Mononuclear cell (primary cell): ENCODE data around the gene ZFP30. TPM values are rescaled to one million over a fixed set of nuclear protein-coding genes. Genes with fewer than 3 reads are reported as not detected.
"Not testable (repeated sequence)": the region's sequence is repeated elsewhere in the genome, so short reads cannot be mapped to it uniquely, and the experiment has no call there.

ENCODE experiments used
- H3K27me3 ChIP-seq: 2 replicates; pipeline ENCODE4 v1.6.0; 2011; ENCODE audit warnings: low read length, control low read depth; ENCODE audit not compliant: insufficient read depth
- H3K4me1 ChIP-seq: 2 replicates; pipeline ENCODE4 v1.5.1; 2011; ENCODE audit warnings: mild to moderate bottlenecking, low read length, control low read depth; ENCODE audit not compliant: insufficient read depth
- H3K4me3 ChIP-seq: 2 replicates; pipeline ENCODE4 v1.5.1; 2011; ENCODE audit warnings: mild to moderate bottlenecking, low read length, moderate library complexity
- H3K9me3 ChIP-seq: 2 replicates; pipeline ENCODE4 v1.5.1; 2011; ENCODE audit warnings: low read depth, mild to moderate bottlenecking, control low read depth, low read length
- total RNA-seq: library from RNA; depleted of rRNA; stranded (reverse); fragments of >200 nt; gene quantifications from one replicate; pipeline ENCODE4 v1.2.3, GENCODE V29; 2012

ZFP30 gene
- 6.6 TPM for total RNA-seq

DNA sequence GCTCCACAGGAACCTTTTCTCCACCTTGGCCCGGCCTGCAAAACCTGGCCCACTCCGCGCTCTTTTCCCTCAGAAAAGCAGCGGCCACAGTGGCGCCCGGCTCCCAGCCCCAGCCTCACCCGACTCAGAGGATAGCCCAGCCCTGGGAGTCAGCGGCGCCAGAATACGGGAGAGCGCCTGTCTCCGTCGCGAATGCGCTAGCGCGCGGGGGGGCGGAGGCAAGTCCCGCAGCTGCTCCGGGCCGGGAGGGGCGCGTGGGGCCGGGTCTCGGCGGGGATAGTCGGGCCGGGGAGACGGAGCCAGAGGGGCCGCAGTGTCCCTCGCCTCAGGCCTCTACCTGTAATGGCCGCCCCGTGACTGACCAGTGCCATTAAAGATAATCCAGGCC is at the start of gene ZFP30:
Gene ZFP30, minus strand, starts transcription at position 165 of the 388 bp plus-strand sequence. CDS start 7,643 bp downstream, outside the sequence.
- H3K4me1 ChIP-seq, result peaks cover 19% of the 10 kb centered on the region

GRCh38 chr19:37699057-37699456 is 43.8 kb upstream of the ZFP30 start:
- no peak overlapping the region for H3K4me3 ChIP-seq
- H3K4me1 ChIP-seq, result no peaks in the 10 kb centered on the region
- no peaks in the 10 kb centered on the region for H3K27me3 ChIP-seq
- peaks cover 36% of the 10 kb centered on the region for H3K9me3 ChIP-seq

More for the DNA sequence above, at the start of gene ZFP30:
- Histone ChIP-seq H3K4me3 (peak within 1 kb of the TSS; percentile 59), H3K9me3 (no peaks in the 10 kb centered on the region), H3K27me3 (no peaks in the 10 kb centered on the region)

DNA sequence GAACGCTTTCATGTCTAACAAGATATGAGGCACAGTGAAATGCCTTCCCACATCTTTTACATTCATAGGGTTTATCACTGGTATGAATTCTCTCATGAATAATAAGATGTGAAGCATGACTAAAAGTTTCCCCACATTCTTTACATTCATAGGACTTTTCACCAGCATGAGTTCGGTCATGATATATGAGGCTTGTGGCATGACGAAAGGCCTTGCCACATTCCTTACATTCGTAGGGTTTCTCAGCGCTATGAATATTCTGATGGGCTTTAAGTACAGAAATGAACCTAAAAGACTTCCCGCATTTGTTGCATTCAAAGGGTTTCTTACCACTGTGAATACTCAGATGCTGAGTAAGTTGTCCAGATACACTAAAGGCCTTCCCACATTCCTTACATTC is 43.0 kb upstream of the ZFP30 start:
- no peaks in the 10 kb centered on the region for H3K27me3 ChIP-seq
- peaks cover 31% of the 10 kb centered on the region for H3K9me3 ChIP-seq
- no peaks in the 10 kb centered on the region for H3K4me1 ChIP-seq
- no peak overlapping the region for H3K4me3 ChIP-seq

DNA sequence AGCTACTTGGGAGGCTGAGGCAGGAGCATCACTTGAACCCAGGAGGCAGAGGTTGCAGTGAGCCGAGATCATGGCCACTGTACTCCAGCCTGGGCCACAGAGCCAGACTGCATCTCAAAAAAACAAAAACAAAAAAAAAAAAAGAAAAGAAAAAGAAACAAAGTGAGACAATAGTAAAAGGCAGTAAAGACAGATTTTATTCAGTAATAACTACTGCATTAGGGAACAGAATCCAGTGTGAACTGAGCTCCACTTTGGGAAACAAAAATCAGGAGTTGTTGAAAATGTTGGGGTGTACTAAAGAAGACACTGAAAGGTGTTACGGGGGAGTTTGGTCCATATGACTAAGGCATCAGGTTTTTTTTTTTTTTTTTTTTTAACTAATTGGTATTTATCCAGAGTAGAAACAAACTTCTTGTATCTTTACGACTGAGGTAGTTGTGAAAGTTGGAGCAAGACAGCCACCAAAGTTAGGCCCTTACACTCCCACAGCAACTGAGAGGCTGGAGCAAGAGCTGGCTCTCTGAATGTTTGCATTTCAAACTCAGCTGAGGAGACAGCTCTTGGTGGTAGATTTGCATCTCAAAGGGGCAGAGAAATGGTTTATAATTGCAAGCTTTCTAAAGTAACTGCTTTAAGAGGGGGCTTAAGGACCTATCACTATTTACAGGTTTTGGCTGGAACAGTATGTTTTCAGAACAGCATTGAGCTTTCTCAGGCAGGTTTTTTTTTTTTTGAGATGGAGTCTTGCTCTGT is 40.1 kb upstream of the ZFP30 start:
- peaks cover 5% of the 10 kb centered on the region for H3K4me1 ChIP-seq
- peaks cover 28% of the 10 kb centered on the region for H3K9me3 ChIP-seq
- H3K4me3 ChIP-seq, result no peak overlapping the region
- H3K27me3 ChIP-seq, result no peaks in the 10 kb centered on the region

DNA sequence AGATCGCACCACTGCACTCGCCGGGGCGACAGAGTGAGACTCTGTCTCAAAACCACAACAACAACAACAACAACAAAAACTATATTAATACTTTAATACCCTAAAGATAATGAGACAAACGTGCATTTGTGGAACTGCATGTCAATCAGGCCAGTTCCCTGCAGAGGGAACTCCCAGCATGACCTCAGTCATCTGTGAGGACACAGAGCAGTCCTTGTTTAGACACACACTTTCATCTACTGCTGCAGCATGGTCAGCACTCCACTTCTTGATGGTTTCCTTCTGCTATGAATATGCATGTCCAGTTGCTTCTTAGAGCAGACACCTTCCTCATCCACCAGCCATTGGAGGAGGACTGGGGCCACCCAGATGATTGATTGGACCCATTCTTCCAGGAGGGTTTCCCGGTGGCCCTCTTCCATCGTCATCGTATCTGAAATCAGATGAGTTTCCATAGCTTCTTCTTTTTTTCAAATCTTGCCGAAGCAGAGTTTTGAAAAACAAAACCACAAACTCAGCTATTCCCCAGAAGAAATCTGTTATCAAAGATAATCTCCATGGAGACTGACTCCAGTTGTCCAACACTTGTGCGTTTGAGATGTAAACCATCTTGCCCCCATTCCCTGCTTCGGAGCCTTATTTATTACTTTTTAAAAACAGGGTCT is 37.8 kb upstream of the ZFP30 start:
- H3K27me3 ChIP-seq, result no peaks in the 10 kb centered on the region
- no peak overlapping the region for H3K4me3 ChIP-seq
- H3K4me1 ChIP-seq, result peaks cover 5% of the 10 kb centered on the region
- peaks cover 6% of the 10 kb centered on the region for H3K9me3 ChIP-seq

GRCh38 chr19:37691881-37692504 is 36.7 kb upstream of the ZFP30 start:
- no peaks in the 10 kb centered on the region for H3K9me3 ChIP-seq
- H3K4me1 ChIP-seq, result peaks cover 5% of the 10 kb centered on the region
- H3K27me3 ChIP-seq, result no peaks in the 10 kb centered on the region
- peak overlapping the region; percentile 54 for H3K4me3 ChIP-seq

DNA sequence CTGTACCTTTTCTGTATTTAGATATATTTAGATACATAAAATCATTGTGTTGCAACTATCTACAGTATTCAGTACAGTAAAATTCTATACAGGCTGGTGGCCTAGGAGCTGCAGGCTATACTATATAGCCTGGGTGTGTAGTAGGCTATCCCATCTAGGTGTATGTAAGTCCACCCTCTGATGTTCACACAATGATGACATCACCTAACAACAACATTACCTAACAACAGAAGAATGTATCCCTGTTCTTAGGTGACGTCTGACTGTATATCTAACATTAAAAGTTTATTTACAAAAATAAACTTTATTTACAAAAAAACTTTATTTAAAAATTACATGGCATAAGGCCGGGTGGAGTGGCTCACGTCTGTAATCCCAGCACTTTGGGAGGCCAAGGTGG is 28.3 kb upstream of the ZFP30 start:
- H3K4me1 ChIP-seq, result no peaks in the 10 kb centered on the region
- H3K27me3 ChIP-seq, result no peaks in the 10 kb centered on the region
- no peak overlapping the region for H3K4me3 ChIP-seq
- H3K9me3 ChIP-seq, result peaks cover 9% of the 10 kb centered on the region

DNA sequence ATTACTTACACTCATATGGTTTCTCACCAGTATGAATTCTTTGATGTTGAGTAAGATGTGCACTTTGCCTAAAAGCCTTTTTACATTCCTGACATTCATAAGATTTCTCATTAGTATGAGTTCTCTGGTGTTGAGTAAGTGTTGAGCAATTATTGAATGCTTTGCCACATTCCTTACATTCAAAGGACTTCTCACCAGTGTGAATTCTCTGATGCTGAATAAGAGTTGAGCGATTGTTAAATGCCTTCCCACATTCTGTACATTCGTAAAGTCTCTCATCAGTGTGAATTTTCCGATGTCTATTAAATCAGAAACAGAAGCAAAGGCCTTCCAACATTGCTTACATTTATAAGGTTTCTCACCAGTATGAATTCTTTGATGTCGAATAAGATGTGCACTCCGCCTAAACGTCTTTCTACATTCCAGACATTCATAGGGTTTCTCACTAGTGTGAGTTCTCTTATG is 14.2 kb upstream of the ZFP30 start:
- H3K9me3 ChIP-seq, result peaks cover 52% of the 10 kb centered on the region
- no peak overlapping the region for H3K4me3 ChIP-seq
- H3K27me3 ChIP-seq, result no peaks in the 10 kb centered on the region
- H3K4me1 ChIP-seq, result no peaks in the 10 kb centered on the region

DNA sequence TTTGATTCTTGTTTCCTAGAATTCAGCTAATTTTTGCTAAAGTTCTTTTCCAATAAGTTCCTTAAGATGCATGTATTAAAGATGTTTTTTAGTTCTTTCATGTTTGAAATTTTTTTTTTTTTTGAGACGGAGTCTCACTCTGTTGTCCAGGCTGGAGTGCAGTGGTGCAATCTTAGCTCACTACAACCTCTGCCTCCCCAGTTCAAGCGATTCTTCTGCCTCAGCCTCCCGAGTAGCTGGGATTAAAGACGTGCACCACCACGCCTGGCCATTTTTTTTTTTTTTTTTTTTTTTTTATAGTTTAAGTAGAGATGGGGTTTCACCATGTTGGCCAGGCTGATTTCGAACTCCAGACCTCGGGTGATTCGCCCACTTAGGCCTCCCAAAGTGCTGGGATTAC is 1.9 kb upstream of the ZFP30 start:
- H3K9me3 ChIP-seq, H3K27me3 ChIP-seq, H3K4me3 ChIP-seq: not testable (repeated sequence)
- peaks cover 19% of the 10 kb centered on the region for H3K4me1 ChIP-seq

DNA sequence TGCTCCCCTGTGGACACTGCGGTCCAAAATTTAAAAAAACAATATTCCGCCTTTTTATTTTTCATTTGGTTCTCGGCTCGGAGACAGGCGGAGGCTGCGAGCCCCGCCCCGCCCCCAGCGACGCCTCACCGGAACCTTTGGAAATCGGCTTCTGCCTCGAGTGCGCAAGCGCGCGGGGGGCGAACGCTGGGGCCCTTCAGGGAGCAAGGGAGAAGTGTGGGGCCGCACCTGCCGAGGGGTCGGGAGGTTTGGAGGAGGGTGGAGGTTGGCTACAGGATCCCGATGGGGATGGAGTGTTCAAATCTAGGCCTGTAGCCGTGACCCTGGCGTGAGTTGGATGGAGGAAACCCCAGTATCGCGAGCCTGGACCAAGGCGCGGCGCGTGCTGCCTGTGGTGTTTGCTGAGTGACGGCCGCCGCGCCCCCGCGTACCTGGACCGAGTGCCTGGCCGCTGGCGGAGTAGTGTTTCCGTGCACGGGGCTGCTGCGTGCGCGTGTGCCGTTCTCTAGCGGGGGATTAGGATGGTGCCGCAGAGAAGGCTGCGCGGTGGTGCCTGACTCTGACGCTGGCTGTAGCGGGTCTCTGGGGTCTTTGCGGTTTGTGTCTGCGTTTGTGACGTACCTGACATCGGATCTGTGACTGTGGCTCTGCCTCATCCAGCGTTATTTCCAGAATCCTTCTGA is 565 bp upstream of the ZFP30 start:
- H3K4me1 ChIP-seq, result peaks cover 19% of the 10 kb centered on the region
- H3K9me3 ChIP-seq, result no peaks in the 10 kb centered on the region
- peak overlapping the region; percentile 59 for H3K4me3 ChIP-seq
- no peaks in the 10 kb centered on the region for H3K27me3 ChIP-seq

DNA sequence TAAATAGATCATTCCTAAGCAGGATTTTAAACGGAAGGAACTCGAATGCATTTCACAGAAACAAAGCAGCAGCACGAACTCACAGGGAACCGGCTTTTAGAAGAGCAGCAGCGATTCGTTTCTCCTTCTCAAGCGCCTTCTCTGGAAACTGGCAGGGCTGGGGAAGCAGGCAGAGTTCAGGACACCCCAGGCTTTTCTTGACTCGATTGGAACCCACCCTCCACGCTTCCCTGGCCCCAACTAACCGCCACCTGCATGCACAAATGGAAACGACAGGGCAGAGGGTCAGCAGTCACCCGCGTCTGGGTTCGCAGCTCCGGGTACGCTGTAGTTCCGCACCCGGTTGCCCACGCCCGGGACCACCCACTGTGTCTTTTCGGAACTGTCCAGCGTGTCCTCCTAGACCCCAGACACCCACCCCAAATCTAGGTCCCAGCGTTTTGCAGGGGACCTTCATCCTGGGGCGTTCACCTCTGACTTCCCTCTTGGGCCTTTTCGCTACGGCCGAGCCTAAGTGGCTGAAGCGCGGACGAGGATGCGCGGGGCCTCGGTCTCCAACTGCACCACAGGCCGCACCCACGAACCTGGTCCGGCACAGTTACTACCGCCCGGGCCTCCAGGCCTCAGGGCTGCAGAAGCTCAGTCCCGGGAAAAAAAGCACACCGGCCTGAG is 500 bp downstream of the ZFP30 start:
- H3K4me3 ChIP-seq, result peak overlapping the region; percentile 59
- peaks cover 19% of the 10 kb centered on the region for H3K4me1 ChIP-seq
- H3K9me3 ChIP-seq, result no peaks in the 10 kb centered on the region
- no peaks in the 10 kb centered on the region for H3K27me3 ChIP-seq

DNA sequence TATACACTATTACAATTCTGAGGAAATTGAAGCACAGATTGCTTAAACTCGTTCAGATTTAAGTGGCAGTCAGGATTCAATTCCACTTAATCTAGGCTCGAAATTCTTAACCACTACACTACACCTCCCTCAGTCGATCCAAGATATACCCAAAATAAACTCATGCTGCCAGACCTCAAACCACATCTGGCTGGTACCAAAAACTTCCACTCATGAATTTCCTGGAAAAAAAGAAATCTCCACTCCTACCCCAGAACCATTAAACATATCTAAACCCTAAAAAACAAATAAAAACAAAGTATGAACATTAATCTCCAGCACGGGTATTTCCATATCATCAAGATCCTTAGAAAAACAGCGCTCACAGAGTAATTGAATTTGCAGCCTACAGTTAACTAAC is 1.1 kb downstream of the ZFP30 start:
- peaks cover 19% of the 10 kb centered on the region for H3K4me1 ChIP-seq
- H3K4me3 ChIP-seq, result peak overlapping the region; percentile 59
- H3K9me3 ChIP-seq, result no peaks in the 10 kb centered on the region
- H3K27me3 ChIP-seq, result no peaks in the 10 kb centered on the region

- Histone ChIP-seq H3K4me1 (no peaks in the 10 kb centered on the region), H3K27me3 (no peaks in the 10 kb centered on the region), H3K4me3 (no peak overlapping the region), H3K9me3 (peaks cover 82% of the 10 kb centered on the region)
Observed at GRCh38 chr19:37635076-37636056, 19.9 kb downstream of the ZFP30 start.

- Histone ChIP-seq H3K9me3 (peaks cover 15% of the 10 kb centered on the region), H3K4me1 (peaks cover 15% of the 10 kb centered on the region), H3K27me3 (no peaks in the 10 kb centered on the region), H3K4me3 (peak overlapping the region; percentile 65)
Observed at GRCh38 chr19:37594982-37595382, 60.3 kb downstream of the ZFP30 start.
